Loucy (cell line): ENCODE results near the gene AP5Z1.

Experiments used
- CTCF ChIP-seq: fragments of 200-600 bp; sonication (generic); conservative IDR thresholded peaks from 2 replicates; pipeline ENCODE4 v1.5.1; 2014; ENCODE audit warnings: mild to moderate bottlenecking, antibody characterized with exemption, low read length
- EZH2phosphoT487 ChIP-seq: fragments of 200-600 bp; IDR thresholded peaks from 2 replicates; pipeline ENCODE4 v1.6.1; 2018; ENCODE audit warnings: antibody characterized with exemption, mild to moderate bottlenecking, moderate library complexity, borderline replicate concordance

DNA sequence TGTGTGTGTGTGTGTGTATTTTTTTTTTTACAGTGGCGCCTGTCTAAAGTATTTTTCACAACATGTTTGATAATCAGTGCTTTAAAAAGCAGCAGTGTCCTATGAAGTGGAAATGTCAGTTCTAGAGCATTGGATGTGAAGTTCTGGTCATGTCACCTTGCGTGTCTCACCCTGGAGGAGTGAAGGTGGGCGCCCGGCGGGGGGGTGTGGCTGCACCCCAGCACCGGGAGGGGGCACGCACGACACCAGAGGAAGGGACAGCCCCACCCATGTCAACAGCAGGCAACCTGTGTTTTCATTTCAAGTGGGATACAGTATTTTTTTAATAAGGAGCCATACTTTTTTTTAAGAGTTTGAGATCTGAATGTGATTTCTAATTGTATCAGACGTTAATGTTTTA lies 4.5 kb upstream of the AP5Z1 start:
- TF ChIP-seq CTCF (no peak), EZH2phosphoT487 (no peak)
